NCI-H510A (cell line): Measurements from ENCODE around the gene SENP1.
"Not testable (repeated sequence)": the region's sequence is repeated elsewhere in the genome, so short reads cannot be mapped to it uniquely, and the experiment has no call there.

Source experiments
- DNase-seq: peaks from one replicate; lab custom pipeline; 2025; lab: John Stamatoyannopoulos, UW

SENP1 gene

DNA sequence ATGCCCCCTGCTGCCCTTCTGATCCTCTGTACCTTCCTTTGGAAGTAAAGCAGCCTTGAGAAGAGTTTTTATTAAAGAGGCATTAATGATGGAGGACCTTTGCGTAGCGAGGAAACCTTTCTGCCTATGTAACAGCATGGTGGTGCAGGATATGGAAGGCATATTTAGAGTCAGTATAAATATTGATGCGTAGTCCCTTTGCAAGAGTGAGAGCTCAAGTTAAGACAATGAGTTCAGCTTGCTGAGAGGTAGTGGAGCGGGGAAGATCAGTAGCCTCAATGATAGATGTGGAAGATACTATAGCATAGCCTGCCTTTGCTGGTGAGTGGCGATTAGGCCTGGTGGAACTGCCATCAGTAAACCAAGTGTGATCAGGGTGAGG lies 5.4 kb upstream of the SENP1 start:
- not testable (repeated sequence) for DNase-seq

DNA sequence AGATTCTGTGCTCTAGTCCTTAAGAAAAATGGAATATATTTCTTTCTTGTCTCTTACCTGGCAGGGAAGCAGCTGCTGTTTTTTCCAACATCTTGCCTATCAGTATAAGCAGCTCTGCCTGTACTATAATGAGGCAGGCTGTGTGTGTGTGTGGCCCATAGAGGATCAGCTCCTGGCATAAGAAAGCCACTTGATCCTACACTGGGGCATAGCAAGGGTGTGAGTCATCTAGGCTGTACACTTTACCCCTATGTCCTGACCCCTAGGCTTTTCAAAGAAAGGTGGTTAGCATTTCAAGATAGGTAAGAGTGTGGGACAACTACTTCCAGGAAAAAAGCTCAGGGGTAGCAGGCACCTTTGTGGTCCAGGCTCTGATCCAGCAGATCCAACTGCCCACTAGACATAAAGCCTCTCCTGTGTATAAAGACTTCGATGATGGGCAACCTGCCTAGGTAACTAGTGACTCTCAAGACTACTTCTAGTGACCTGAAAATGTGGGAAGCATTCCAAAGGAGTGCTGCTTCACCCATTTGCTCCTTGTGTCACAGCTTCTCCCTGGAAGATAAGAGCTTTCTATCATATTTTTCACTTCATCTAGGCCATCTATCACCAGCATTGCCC lies 4.9 kb upstream of the SENP1 start:
- DNase-seq: no peak

DNA sequence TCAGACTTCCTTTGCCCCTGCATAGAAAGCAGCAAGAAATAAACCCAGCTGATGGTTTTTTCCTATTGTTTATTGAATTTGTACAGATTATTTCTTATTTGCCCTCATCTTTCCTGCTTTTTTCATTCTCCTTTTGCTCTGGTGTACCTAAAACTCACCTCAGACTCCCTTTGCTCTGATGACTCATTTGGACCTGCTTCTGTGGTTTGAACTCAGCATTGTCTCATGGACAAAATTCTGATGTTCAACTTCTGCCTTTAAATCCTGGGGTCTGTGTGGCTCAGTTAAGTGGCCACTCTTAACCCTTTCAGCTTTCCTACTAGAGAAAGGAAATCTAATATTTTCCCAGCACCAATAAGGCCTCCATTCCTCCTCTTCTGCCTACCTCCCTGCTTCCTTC lies 3.5 kb upstream of the SENP1 start:
- no peak for DNase-seq

DNA sequence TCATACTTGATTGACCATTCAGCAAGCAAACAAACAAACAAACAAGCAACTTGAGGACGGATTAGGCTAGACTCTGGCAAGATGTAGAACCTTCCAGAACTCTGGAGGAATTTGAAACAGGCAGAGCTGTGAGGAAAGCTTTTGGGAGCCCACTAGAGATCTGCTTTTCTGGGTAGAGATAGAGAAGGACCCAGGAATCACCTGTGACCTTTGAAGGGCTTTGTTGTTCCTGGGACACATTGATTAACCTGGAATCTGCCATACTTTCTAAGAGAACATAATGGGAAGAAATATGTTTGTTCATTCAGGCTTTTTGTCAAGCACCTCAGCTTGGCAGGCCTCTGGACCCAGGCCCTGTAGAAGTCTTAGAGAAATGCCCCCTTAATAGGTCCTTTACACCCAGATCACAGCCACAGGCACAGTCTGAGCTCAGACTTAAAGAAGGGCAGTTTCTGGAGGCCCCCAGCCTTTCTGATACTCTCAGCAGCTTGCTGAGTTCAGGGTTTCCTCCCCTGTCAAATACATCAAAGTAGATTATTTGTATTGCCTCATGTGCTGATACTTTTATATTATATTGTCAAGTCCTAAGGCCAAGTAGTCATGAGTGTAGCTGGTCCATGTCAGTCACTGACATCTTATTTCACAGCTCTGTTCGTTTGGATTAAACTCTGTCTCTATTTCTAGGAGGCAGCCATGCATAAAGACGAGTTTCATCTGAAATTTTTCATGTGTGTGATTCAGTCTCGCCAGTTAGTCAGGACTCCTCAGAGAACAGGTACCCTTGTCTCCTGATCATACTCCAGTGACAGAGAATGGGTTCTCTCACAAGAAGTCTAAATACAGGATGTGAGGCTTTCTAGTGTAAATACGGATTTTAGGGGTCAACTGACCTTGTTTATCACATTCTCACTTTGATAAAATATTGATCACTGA lies 1.1 kb upstream of the SENP1 start:
- no peak for DNase-seq

DNA sequence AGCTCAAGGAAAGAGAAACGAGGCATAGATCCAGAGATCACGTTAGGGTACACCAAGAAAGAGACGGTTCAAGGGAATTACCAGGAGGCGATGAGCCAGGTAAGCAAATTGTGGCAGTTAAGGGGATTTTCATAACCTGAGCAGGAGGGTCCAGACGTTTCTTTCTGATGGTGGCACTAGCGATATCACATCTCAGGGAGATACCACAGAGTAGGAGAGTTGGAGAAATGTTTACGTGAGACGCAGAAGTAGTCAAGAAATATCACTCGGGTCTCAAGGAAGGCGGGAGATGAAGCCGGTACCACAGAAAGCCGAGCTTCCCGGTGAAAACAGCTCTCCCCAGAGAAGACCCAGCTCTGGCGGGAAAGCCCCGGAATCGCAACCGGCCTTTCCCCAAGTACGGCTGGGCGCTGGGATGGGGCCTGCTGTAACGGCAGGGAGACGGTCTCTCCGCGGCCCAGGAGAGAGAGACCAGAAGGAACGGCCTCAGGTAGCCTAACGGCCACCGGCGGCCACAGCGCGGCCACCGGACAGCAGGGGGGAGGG lies 485 bp downstream of the SENP1 start:
- DNase-seq: no peak

DNA sequence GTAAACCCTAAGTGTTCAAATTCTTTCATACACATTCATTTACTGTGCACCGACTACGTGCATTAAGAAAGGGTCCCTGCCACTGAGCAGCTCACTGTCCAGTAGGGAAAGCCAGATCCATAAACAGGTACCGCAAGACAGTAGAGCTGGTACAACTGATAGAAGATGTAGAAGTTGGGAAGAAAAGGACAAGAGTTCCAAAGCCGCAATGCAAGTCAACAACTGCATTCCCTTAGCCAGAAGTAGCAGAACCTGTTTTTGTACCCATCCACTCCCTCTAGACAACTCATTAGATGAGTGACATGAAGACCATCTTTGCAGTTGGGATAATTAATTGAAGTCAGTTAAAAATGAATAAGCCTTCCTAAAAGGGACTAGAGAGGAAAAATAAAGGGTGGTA lies 1.3 kb downstream of the SENP1 start:
- no peak for DNase-seq

DNA sequence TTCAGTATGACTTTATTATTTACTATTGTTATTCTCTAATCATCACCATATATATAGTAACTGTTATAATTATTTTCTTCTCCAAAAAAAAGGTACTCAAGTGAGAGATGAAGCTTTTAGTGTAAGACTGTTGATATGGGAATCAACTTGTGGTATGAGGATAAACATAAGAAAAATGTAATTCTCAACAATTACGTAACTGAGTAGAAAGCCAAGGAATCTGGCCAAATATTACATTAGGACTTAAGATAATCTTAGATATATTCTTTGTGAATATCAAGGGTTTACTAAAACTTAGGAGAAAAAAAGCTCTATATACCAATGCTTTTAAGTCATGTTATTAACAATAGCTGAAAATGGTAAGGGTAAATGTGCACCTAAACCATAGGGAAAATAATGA lies 13.3 kb downstream of the SENP1 start:
- no peak for DNase-seq

DNA sequence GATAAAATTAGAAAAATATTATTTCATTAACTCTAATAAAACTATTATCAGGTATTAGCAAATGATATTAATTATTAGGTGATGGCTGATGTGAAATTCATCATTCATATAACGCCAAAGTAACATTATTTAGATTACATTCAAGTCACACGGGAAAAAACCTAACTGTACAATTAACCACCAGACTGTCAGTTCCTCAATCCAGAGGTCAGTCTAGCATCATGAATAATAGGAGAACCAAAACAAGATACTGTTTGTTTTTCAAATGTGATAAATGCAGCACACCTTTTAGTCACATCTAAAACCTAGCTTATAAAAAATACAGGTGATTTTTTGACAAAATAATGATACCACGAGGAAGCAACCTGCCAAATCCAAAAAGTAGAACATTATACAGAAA lies 19.6 kb downstream of the SENP1 start:
- no peak for DNase-seq

DNA sequence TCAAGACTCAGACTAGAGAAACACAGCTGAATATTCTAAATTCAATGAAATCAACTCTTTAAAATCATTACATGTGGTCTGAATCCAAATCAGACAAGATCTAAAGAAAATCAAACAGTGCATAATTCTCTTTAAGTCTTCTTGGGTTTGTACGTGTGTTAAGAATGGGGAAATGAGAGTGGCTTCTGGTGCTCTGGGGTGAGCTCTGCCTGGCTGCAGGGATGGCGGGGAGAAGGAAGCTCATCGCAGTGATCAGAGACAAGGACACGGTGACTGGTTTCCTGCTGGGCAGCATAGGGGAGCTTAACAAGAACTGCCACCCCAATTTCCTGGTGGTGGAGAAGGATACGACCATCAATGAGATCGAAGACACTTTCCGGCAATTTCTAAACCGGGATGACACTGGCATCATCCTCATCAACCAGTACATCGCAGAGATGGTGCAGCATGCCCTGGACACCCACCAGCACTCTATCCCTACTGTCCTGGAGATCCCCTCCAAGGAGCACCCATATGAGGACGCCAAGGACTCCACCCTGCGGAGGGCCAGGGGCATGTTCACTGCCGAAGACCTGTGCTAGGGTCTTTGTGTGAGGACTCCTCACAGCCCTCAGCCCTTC lies 20.9 kb downstream of the SENP1 start:
- no peak for DNase-seq

DNA sequence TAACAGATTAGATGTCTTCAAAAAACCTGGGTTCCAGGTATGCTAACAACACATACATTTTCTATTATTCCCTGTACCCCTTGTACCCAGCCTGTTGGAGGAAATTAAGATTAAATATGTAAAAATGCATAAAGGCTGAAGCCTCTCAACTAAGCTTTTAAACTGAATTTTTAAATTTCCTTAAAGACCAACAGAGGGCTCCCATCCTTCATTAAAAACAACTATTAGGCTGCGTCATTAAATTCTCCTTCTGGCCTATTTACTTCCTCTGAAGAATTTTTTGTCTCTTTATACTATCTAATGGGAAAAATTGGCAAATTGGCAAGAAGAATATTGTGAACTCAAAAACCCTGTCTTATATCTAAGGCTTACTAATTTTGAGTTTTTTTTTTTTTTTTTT lies 21.8 kb downstream of the SENP1 start:
- DNase-seq: no peak

DNA sequence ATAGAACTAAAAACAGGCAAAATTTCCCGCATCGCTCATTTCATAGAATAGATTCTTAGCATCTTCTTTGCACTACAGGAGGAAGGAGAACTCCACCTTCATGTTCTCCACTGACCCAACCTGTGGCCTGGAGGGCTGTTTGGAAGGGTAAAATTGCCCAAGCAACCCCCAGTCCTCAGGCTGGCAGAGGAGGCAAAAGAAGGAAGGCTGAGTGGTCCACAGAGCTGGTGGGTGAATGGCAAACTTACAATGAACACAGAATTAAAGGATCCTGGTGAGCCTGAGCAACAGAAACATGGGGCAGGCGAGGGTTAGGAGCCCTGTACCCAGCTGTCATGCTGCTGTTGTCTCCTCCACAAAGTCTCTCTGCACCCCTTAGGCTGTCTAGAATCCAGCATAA lies 25.1 kb downstream of the SENP1 start:
- DNase-seq: no peak

DNA sequence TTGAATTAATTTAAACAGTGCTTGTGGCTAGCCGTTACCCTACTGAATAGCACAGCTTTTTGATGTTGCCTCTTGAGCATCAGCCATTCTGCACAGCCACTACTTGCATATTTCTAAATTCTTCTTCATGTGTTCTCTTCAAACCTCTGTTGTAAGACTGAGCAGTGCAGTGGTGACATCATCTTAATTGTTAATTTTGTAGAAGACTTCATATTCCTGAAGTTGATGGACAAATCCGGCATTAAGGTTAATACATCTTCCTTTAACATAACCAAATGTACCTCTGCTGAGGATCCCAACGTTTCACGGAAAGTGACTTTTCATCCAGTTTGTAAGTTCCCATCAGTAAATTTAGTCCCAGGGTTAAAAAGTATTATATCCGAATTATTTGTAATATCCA lies 25.6 kb downstream of the SENP1 start:
- DNase-seq: no peak

DNA sequence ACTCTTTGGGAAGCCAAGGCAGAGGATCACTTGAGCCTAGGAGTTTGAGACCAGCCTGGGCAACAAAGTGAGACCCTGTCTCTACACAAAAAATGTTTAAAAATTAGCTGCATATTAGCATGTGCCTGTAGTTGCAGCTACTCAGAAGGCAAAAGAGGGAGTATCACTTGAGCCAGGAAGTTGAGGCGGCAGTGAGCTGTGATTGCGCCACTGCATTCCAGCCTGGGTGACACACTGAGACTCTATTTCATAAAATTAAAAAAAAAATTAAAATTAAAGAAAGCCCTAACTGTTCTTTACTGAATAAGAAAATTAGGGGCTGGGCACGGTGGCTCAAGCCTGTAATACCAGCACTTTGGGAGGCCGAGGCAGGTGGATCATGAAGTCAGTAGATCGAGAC lies 27.0 kb downstream of the SENP1 start:
- no peak for DNase-seq

DNA sequence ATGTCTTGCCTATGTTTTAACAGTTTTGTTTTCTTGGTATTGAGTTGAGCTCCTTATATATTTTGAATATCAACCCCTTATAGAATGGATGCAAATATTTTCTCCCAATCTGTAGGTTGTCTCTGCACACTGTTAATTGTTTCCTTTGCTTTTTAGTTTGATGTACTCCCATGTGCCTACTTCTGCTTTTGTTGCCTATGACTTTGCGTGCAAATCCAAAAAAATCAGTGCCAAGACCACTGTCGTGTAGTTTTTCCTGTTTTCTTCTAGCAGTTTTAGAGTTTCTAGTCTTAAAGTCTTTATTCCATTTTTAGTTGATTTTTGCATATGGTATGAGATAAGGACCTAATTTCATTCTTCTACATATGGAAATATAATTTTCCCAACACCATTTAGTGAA lies 28.8 kb downstream of the SENP1 start:
- DNase-seq: no peak

DNA sequence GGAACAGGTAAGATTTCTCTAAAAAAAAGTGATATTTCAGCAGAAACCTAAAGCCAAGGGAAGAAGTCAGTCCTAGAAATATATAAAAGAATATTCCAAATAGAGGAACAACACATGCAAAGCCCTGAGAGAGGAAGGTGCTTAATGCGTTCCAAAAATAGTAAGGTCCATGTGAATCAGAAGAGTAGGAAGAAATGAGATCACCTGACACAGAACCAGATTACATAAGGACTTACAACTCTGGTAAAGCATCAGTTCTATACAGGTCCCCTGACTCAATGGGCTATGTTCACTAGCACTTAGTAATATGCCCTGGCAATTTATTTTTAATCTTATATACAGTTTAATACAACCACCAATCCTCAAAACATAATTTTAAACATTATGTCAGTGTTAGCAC lies 30.0 kb downstream of the SENP1 start:
- DNase-seq: no peak

DNA sequence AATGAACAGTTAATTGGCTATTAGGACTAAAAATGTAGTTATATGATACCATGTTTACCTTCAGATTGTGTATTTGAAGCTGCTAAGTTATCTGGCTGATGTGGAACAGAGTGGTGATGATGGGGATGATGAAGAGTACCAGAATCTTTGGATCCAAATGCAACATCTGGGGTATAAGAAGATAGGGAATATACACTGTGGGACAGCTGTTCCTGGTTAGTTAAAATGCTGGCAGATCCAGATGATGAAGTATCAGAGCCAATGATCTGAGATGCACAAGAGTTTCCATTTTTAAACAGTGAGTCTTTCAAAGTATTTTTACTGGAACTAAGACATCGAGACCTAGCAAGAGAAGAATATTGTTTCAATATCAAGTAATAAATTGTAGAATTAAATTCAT lies 31.6 kb downstream of the SENP1 start:
- no peak for DNase-seq

DNA sequence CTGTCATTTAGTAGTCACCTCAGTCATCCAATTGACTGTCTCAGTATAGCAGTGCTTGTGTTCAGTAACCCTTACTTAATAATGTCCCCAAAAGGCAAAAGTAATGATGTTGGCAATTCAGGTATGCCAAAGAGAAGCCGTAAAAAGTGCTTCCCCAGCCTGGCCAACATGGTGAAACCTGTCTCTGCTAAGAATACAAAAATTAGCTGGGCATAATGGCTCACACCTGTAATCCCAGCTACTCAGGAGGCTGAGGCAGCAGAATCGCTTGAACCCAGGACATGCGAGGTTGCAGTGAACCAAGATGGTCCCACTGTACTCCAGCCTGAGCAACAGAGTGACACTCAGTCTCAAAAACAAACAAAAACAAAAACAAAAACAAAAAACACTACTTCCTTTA lies 33.6 kb downstream of the SENP1 start:
- no peak for DNase-seq

DNA sequence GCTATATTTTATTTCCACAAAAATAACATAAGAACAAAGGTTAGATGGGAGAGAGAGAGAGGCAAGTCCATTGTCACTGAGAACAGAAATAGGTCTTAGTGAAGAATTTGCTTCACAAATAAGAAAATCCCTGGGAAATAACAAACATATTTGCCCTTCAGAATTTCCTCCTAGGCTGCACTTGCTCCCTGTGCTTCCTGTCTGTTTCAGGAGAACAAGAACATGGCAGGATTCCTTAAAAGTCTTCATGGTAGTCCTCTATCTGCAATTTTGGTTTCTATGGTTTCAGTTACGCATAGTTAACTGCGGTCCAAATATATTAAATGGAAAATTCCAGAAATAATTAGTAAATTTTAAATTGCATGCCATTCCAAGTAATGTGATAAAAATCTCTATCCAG lies 34.1 kb downstream of the SENP1 start:
- no peak for DNase-seq

DNA sequence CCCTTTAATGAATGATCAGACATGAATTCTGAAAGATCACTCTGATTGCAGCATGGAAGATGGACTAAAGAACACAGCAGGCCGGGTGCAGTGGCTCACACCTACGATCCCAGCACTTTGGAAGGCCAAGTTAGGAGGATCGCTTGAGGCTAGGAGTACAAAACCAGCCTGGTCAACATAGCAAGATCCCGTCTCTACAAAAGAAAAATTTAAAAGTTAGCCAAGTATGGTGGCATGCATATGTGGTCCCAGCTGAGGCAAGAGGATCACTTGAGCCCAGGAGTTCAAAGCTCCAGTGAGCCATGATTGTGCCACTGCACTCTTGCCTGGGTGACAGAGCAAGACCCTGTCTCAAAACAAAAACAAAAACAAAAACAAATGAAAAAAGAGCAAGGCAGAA lies 35.1 kb downstream of the SENP1 start:
- DNase-seq: no peak

DNA sequence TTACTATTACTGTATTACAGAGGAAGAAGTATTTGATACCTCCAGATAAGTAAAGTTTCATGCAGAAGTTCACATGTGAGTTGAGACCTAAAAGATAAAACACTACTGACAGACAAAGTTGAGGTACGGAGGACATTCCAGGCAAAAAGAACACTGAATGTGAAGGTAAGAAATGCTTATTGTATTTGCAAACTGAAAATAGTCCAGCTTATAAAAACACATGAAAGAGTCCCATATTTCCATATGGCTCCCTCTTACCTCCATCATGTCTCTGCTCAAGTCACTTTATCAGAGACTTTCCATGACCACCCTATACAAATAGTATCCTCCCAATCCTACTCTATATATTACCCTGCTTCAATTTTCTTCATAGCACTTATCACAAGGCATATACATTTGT lies 35.8 kb downstream of the SENP1 start:
- DNase-seq: no peak

DNA sequence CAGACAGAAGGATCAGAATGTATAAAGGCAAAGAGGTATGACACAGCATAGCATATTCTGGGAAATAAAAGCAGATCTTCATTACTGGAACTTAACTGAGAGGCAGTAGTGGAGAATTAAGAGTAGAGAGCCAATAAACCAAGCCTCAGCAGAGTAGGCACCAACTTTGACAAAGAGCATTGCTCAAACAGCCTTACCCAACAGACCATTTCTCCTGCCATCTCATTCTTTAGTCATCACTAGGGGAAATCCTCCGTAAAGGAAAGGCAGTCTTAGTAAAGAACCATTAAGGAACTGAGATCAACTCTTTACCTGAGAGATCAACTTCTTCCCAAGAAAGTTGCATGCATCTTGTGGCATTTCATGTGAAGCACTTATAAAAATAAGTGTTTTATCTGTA lies 36.6 kb downstream of the SENP1 start:
- DNase-seq: no peak

DNA sequence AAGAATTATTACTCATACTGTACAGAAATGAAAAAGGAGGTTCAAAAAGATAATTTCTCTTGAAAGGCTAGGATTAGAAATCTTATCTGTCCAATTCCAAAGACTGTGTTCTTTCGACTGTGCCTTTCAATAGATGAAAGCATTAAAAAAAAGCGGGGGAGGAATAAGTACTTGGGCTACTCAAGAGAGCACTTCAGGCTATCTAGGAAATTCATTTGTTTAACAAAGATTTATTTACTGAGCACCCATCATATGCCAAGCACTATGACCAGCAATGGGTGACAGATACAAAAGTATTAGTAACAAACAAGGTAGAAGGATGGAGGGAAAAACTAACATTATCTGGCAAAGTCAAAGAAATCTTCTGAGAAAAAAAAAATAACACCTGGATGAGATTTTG lies 37.4 kb downstream of the SENP1 start:
- DNase-seq: no peak
